RWPE2 (cell line): ENCODE data around the gene TUT4.

Experiments
- ATAC-seq: fragments of 200-7000 bp; cut with Tn5 transposase; 3 replicates; pipeline ENCODE4 v1.9.1; 2021; ENCODE audit warnings: low read depth
- DNase-seq: peaks from one replicate; pipeline ENCODE4 v3.0.0-alpha.2; 2020; ENCODE audit warnings: low spot score
- H3K27ac ChIP-seq: fragments of 450-650 bp; 2 replicates; pipeline ENCODE4 v1.5.1; 2017; ENCODE audit warnings: mild to moderate bottlenecking; ENCODE audit not compliant: poor library complexity, severe bottlenecking
- H3K27me3 ChIP-seq: fragments of 250-450 bp; sonication (Bioruptor Pico); 2 replicates; pipeline ENCODE4 v1.5.1; 2021; ENCODE audit warnings: mild to moderate bottlenecking, moderate library complexity; ENCODE audit not compliant: insufficient read depth, poor library complexity, severe bottlenecking
- H3K36me3 ChIP-seq: fragments of 250-450 bp; sonication (Bioruptor Pico); 2 replicates; pipeline ENCODE4 v1.5.1; 2020; ENCODE audit warnings: low read depth, mild to moderate bottlenecking, moderate library complexity
- H3K4me1 ChIP-seq: fragments of 250-450 bp; sonication (Bioruptor Pico); 2 replicates; pipeline ENCODE4 v1.5.1; 2021; ENCODE audit warnings: mild to moderate bottlenecking, moderate library complexity; ENCODE audit not compliant: insufficient read depth, poor library complexity, severe bottlenecking
- H3K4me3 ChIP-seq: fragments of 250-450 bp; sonication (Bioruptor Pico); 2 replicates; pipeline ENCODE4 v1.5.1; 2021; ENCODE audit warnings: mild to moderate bottlenecking, moderate library complexity; ENCODE audit not compliant: severe bottlenecking
- H3K9me3 ChIP-seq: fragments of 250-450 bp; sonication (Bioruptor Pico); 2 replicates; pipeline ENCODE4 v1.5.1; 2021; ENCODE audit warnings: mild to moderate bottlenecking, moderate library complexity; ENCODE audit not compliant: severe bottlenecking
- CTCF ChIP-seq: fragments of 450-650 bp; IDR thresholded peaks from one replicate; pipeline ENCODE4 v1.5.1; 2017; ENCODE audit warnings: mild to moderate bottlenecking, moderate library complexity; ENCODE audit not compliant: poor library complexity, severe bottlenecking

The TUT4 gene

GRCh38 chr1:52534928-52535764, 17.7 kb downstream of the TUT4 start:
- Histone ChIP-seq H3K27ac (no peak overlapping the region), H3K4me3 (no peak overlapping the region), H3K9me3 (peaks cover 8% of the 10 kb centered on the region), H3K27me3 (no peaks in the 10 kb centered on the region), H3K4me1 (no peaks in the 10 kb centered on the region), H3K36me3 (peaks cover 17% of the 10 kb centered on the region)
- no peak for TF ChIP-seq CTCF
- ATAC-seq = no peak
- DNase-seq = no peak

GRCh38 chr1:52533713-52534112, 19.2 kb downstream of the TUT4 start:
- Histone ChIP-seq H3K36me3 (peaks cover 18% of the 10 kb centered on the region), H3K27ac (no peak overlapping the region), H3K9me3 (peaks cover 8% of the 10 kb centered on the region), H3K27me3 (no peaks in the 10 kb centered on the region), H3K4me1 (no peaks in the 10 kb centered on the region), H3K4me3 (no peak overlapping the region)
- DNase-seq (no peak), ATAC-seq (no peak)
- no peak for TF ChIP-seq CTCF

GRCh38 chr1:52532731-52533327, 20.1 kb downstream of the TUT4 start:
- TF ChIP-seq CTCF = no peak
- no peak overlapping the region for H3K4me3 ChIP-seq
- no peak for DNase-seq
- peaks cover 22% of the 10 kb centered on the region for H3K36me3 ChIP-seq
- ATAC-seq = no peak
- H3K4me1 ChIP-seq = no peaks in the 10 kb centered on the region
- H3K27ac ChIP-seq = no peak overlapping the region
- no peaks in the 10 kb centered on the region for H3K27me3 ChIP-seq
- peaks cover 8% of the 10 kb centered on the region for H3K9me3 ChIP-seq

GRCh38 chr1:52532247-52532646, 20.6 kb downstream of the TUT4 start:
- no peak for DNase-seq
- Histone ChIP-seq H3K27me3 (no peaks in the 10 kb centered on the region), H3K4me1 (no peaks in the 10 kb centered on the region), H3K27ac (no peak overlapping the region), H3K36me3 (peaks cover 25% of the 10 kb centered on the region), H3K4me3 (no peak overlapping the region), H3K9me3 (peaks cover 8% of the 10 kb centered on the region)
- TF ChIP-seq CTCF = no peak
- ATAC-seq = no peak
